ENCODE measurements around the gene MEIKIN. TPM values are rescaled to one million over a fixed set of nuclear protein-coding genes. Genes with fewer than 3 reads are reported as not detected.

Gene MEIKIN
- total and polyA plus RNA-seq, 2 of the 13 experiments (the other 11 are each of a cell fraction or from before 2014, with no cell fraction given), result not detected

DNA sequence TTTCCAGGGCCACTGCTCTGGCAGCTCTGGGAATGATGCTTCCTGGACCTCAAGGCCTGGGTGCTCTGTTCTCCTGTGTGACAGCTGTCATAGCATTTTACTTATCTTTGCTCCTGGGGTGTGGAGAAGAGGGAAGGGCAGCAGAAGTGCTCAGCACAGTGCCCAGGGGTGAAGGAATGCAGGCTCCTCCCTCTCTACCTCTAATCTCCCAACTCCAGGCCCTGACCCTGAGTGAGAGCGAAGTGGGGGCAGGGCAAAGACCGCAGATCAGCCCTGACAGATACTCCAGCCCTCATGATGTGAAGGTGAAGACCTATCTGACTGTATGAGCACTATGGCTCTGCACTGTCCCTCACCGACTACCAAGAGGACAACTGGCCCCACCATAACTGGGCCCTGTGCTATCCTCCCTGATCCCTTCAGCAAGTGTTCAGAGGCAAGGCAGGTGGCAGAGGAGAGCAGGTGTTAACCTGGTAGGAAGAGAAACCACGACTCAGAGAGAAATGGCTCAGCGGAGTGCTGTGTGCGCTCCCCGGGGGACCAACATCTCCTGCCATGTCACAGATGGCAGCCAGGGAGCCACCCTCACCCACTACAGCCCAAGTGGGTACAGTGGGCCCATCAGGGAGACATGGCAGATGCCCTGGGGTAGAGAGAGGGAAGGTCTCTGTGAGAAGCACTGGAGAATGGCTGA lies 49.2 kb upstream of the MEIKIN start (continued):
- TF ChIP-seq ZBTB1 (CRISPR knock-in tag; IDR thresholded peaks at IDR 0.05; ENCODE audit: borderline replicate concordance), result no peak
- no peak for TF ChIP-seq HMGA1 (CRISPR knock-in tag; conservative IDR thresholded peaks at IDR 0.05)
- no peak for TF ChIP-seq MED8 (CRISPR knock-in tag; IDR thresholded peaks at IDR 0.05; ENCODE audit: insufficient replicate concordance)
- TF ChIP-seq, protein P1, sequence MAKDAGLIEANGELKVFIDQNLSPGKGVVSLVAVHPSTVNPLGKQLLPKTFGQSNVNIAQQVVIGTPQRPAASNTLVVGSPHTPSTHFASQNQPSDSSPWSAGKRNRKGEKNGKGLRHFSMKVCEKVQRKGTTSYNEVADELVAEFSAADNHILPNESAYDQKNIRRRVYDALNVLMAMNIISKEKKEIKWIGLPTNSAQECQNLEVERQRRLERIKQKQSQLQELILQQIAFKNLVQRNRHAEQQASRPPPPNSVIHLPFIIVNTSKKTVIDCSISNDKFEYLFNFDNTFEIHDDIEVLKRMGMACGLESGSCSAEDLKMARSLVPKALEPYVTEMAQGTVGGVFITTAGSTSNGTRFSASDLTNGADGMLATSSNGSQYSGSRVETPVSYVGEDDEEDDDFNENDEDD (CRISPR knock-in tag; IDR thresholded peaks at IDR 0.05; ENCODE audit: borderline replicate concordance), result peak; percentile 44; the same call in 1 of the 2 replicates
- no peak for TF ChIP-seq HOXA7 (CRISPR knock-in tag; IDR thresholded peaks at IDR 0.05)
- no peak for TF ChIP-seq BCL6 (CRISPR knock-in tag; IDR thresholded peaks at IDR 0.05)
- TF ChIP-seq, protein P2, sequence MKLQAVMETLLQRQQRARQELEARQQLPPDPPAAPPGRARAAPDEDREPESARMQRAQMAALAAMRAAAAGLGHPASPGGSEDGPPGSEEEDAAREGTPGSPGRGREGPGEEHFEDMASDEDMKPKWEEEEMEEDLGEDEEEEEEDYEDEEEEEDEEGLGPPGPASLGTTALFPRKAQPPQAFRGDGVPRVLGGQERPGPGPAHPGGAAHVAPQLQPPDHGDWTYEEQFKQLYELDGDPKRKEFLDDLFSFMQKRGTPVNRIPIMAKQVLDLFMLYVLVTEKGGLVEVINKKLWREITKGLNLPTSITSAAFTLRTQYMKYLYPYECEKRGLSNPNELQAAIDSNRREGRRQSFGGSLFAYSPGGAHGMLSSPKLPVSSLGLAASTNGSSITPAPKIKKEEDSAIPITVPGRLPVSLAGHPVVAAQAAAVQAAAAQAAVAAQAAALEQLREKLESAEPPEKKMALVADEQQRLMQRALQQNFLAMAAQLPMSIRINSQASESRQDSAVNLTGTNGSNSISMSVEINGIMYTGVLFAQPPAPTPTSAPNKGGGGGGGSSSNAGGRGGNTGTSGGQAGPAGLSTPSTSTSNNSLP (IDR thresholded peaks at IDR 0.05; ENCODE audit: low read depth, low read length), result no peak
- peak; percentile 30; the same call in 1 of the 2 replicates for TF ChIP-seq SAP130 (CRISPR knock-in tag; IDR thresholded peaks at IDR 0.05; ENCODE audit: low read depth)
- no peak for TF ChIP-seq SIX4 (CRISPR knock-in tag; IDR thresholded peaks at IDR 0.05)
- TF ChIP-seq ZNF605 (CRISPR knock-in tag; IDR thresholded peaks at IDR 0.05), result no peak
- no peak for TF ChIP-seq KAT8 (CRISPR knock-in tag; IDR thresholded peaks at IDR 0.05)
- TF ChIP-seq, protein P3, sequence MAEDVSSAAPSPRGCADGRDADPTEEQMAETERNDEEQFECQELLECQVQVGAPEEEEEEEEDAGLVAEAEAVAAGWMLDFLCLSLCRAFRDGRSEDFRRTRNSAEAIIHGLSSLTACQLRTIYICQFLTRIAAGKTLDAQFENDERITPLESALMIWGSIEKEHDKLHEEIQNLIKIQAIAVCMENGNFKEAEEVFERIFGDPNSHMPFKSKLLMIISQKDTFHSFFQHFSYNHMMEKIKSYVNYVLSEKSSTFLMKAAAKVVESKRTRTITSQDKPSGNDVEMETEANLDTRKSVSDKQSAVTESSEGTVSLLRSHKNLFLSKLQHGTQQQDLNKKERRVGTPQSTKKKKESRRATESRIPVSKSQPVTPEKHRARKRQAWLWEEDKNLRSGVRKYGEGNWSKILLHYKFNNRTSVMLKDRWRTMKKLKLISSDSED (CRISPR knock-in tag; IDR thresholded peaks at IDR 0.05), result no peak
- TF ChIP-seq, protein P4, sequence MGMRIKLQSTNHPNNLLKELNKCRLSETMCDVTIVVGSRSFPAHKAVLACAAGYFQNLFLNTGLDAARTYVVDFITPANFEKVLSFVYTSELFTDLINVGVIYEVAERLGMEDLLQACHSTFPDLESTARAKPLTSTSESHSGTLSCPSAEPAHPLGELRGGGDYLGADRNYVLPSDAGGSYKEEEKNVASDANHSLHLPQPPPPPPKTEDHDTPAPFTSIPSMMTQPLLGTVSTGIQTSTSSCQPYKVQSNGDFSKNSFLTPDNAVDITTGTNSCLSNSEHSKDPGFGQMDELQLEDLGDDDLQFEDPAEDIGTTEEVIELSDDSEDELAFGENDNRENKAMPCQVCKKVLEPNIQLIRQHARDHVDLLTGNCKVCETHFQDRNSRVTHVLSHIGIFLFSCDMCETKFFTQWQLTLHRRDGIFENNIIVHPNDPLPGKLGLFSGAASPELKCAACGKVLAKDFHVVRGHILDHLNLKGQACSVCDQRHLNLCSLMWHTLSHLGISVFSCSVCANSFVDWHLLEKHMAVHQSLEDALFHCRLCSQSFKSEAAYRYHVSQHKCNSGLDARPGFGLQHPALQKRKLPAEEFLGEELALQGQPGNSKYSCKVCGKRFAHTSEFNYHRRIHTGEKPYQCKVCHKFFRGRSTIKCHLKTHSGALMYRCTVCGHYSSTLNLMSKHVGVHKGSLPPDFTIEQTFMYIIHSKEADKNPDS (CRISPR knock-in tag; IDR thresholded peaks at IDR 0.05), result no peak
- TF ChIP-seq MTA3 (CRISPR knock-in tag; IDR thresholded peaks at IDR 0.05), result no peak
- TF ChIP-seq ARNTL (CRISPR knock-in tag; IDR thresholded peaks at IDR 0.05), result no peak
- TF ChIP-seq, protein P5, sequence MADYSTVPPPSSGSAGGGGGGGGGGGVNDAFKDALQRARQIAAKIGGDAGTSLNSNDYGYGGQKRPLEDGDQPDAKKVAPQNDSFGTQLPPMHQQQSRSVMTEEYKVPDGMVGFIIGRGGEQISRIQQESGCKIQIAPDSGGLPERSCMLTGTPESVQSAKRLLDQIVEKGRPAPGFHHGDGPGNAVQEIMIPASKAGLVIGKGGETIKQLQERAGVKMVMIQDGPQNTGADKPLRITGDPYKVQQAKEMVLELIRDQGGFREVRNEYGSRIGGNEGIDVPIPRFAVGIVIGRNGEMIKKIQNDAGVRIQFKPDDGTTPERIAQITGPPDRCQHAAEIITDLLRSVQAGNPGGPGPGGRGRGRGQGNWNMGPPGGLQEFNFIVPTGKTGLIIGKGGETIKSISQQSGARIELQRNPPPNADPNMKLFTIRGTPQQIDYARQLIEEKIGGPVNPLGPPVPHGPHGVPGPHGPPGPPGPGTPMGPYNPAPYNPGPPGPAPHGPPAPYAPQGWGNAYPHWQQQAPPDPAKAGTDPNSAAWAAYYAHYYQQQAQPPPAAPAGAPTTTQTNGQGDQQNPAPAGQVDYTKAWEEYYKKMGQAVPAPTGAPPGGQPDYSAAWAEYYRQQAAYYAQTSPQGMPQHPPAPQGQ (CRISPR knock-in tag; IDR thresholded peaks at IDR 0.05; ENCODE audit: borderline replicate concordance), result no peak
- TF ChIP-seq RARA (CRISPR knock-in tag; IDR thresholded peaks at IDR 0.05), result peak; percentile 46; the same call in 1 of the 2 replicates
- TF ChIP-seq ZNF7 (CRISPR knock-in tag; IDR thresholded peaks at IDR 0.05), result no peak
- no peak for TF ChIP-seq KDM6A (CRISPR knock-in tag; IDR thresholded peaks at IDR 0.05; ENCODE audit: low read depth)
- TF ChIP-seq, protein P6, sequence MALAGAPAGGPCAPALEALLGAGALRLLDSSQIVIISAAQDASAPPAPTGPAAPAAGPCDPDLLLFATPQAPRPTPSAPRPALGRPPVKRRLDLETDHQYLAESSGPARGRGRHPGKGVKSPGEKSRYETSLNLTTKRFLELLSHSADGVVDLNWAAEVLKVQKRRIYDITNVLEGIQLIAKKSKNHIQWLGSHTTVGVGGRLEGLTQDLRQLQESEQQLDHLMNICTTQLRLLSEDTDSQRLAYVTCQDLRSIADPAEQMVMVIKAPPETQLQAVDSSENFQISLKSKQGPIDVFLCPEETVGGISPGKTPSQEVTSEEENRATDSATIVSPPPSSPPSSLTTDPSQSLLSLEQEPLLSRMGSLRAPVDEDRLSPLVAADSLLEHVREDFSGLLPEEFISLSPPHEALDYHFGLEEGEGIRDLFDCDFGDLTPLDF (CRISPR knock-in tag; IDR thresholded peaks at IDR 0.05), result no peak
